Activated CD8-positive, alpha-beta T cell treated with anti-CD3 and anti-CD28 coated beads, Interleukin-2, amount 10 ng/mL, durations not matched to agents 7 days and 5 days (primary cell): Measurements from ENCODE around the gene TMEM47. TPM values are rescaled to one million over a fixed set of nuclear protein-coding genes. Genes with fewer than 3 reads are reported as not detected.

ENCODE experiments used
- ATAC-seq: fragments of 150-1000 bp; cut with Tn5 transposase; one replicate; pipeline ENCODE4 v1.10.0; 2021; ENCODE audit warnings: moderate library complexity
- CTCF ChIA-PET: fragments of 350-600 bp; sonication (Branson Sonifier 250); formaldehyde crosslinking; loops from one replicate; lab custom pipeline; 2021; ENCODE audit warnings: antibody characterized with exemption; lab: Charles Lee
- POLR2A ChIA-PET: fragments of 350-600 bp; sonication (Branson Sonifier 250); formaldehyde crosslinking; loops from one replicate; lab custom pipeline; 2021; ENCODE audit warnings: antibody characterized with exemption; lab: Charles Lee
- DNase-seq: peaks from one replicate; pipeline ENCODE4 v3.0.0-alpha.2; 2020
- H3K27ac Mint-ChIP-seq: one replicate; pipeline ENCODE4 v1.8.0; 2021; ENCODE audit warnings: mild to moderate bottlenecking, mixed read lengths
- H3K27me3 Mint-ChIP-seq: one replicate; pipeline ENCODE4 v1.8.0; 2021; ENCODE audit warnings: low read depth, mixed read lengths
- H3K36me3 Mint-ChIP-seq: one replicate; pipeline ENCODE4 v1.8.0; 2021; ENCODE audit warnings: low read depth, mixed read lengths
- H3K4me1 Mint-ChIP-seq: one replicate; pipeline ENCODE4 v1.8.0; 2021; ENCODE audit warnings: low read depth, mixed read lengths
- H3K4me3 Mint-ChIP-seq: one replicate; pipeline ENCODE4 v1.8.0; 2021; ENCODE audit warnings: mild to moderate bottlenecking, mixed read lengths
- H3K9me3 Mint-ChIP-seq: one replicate; pipeline ENCODE4 v1.8.0; 2022; ENCODE audit warnings: mixed read lengths; ENCODE audit not compliant: insufficient read depth
- total RNA-seq, 2 experiments: library from RNA; stranded (reverse); gene quantifications; one replicate each; pipeline ENCODE4 v1.2.3, GENCODE V29; 2021

Gene TMEM47
- total RNA-seq: not detected

GRCh38 chrX:34656842-34657725 is at the start of gene TMEM47:
TSS of gene TMEM47 (minus strand) at chrX:34657285. CDS start at chrX:34657029, 256 bp downstream.
- Mint-ChIP-seq H3K36me3 (peaks cover 2% of the 10 kb centered on the region), H3K27me3 (peaks cover 15% of the 10 kb centered on the region), H3K4me3 (peak within 1 kb of the TSS; percentile 10), H3K4me1 (peaks cover 7% of the 10 kb centered on the region), H3K9me3 (no peaks in the 10 kb centered on the region), H3K27ac (no peak within 1 kb of the TSS)
- ChIA-PET POLR2A (no interaction called here), CTCF (no interaction called here)
- DNase-seq: no peak
- peak; percentile 58 for ATAC-seq

- no peaks in the 10 kb centered on the region for H3K27me3 Mint-ChIP-seq
- no peak overlapping the region for H3K4me3 Mint-ChIP-seq
- DNase-seq (no peak), ATAC-seq (no peak)
- H3K36me3 Mint-ChIP-seq: no peaks in the 10 kb centered on the region
- POLR2A ChIA-PET: no interaction called here
- peaks cover 12% of the 10 kb centered on the region for H3K9me3 Mint-ChIP-seq
- CTCF ChIA-PET: no interaction called here
- no peaks in the 10 kb centered on the region for H3K4me1 Mint-ChIP-seq
- no peak overlapping the region for H3K27ac Mint-ChIP-seq
Measured at GRCh38 chrX:34687095-34687494, 30.0 kb upstream of the TMEM47 start.

GRCh38 chrX:34659575-34659974 is 2.5 kb upstream of the TMEM47 start:
- H3K36me3 Mint-ChIP-seq: peaks cover 2% of the 10 kb centered on the region
- ChIA-PET CTCF (no interaction called here), POLR2A (no interaction called here)
- peaks cover 15% of the 10 kb centered on the region for H3K27me3 Mint-ChIP-seq
- no peaks in the 10 kb centered on the region for H3K9me3 Mint-ChIP-seq
- peaks cover 7% of the 10 kb centered on the region for H3K4me1 Mint-ChIP-seq
- no peak overlapping the region for H3K27ac Mint-ChIP-seq
- ATAC-seq (no peak), DNase-seq (no peak)
- H3K4me3 Mint-ChIP-seq: no peak overlapping the region

- Mint-ChIP-seq H3K36me3 (peaks cover 2% of the 10 kb centered on the region), H3K4me1 (peaks cover 7% of the 10 kb centered on the region), H3K4me3 (no peak overlapping the region), H3K27me3 (peaks cover 15% of the 10 kb centered on the region), H3K9me3 (no peaks in the 10 kb centered on the region), H3K27ac (no peak overlapping the region)
- CTCF ChIA-PET: no interaction called here
- ATAC-seq (no peak), DNase-seq (no peak)
- POLR2A ChIA-PET: no interaction called here
Measured at GRCh38 chrX:34658326-34658725, 1.2 kb upstream of the TMEM47 start.

- H3K27ac Mint-ChIP-seq: no peak overlapping the region
- CTCF ChIA-PET: no interaction called here
- H3K4me3 Mint-ChIP-seq: no peak overlapping the region
- no peaks in the 10 kb centered on the region for H3K9me3 Mint-ChIP-seq
- H3K36me3 Mint-ChIP-seq: peaks cover 2% of the 10 kb centered on the region
- ATAC-seq (no peak), DNase-seq (no peak)
- POLR2A ChIA-PET: no interaction called here
- H3K27me3 Mint-ChIP-seq: peaks cover 15% of the 10 kb centered on the region
- H3K4me1 Mint-ChIP-seq: peaks cover 7% of the 10 kb centered on the region
Measured at GRCh38 chrX:34657726-34658070, 613 bp upstream of the TMEM47 start.

GRCh38 chrX:34656467-34656841 is 631 bp downstream of the TMEM47 start:
- Mint-ChIP-seq H3K4me1 (peaks cover 7% of the 10 kb centered on the region), H3K27me3 (peaks cover 15% of the 10 kb centered on the region), H3K36me3 (peaks cover 2% of the 10 kb centered on the region), H3K4me3 (no peak overlapping the region), H3K27ac (no peak overlapping the region), H3K9me3 (no peaks in the 10 kb centered on the region)
- POLR2A ChIA-PET: no interaction called here
- CTCF ChIA-PET: no interaction called here
- DNase-seq (no peak), ATAC-seq (no peak)

- DNase-seq: no peak
- Mint-ChIP-seq H3K27ac (no peak overlapping the region), H3K4me3 (peak overlapping the region; percentile 10), H3K27me3 (peaks cover 15% of the 10 kb centered on the region), H3K9me3 (no peaks in the 10 kb centered on the region), H3K4me1 (peaks cover 7% of the 10 kb centered on the region), H3K36me3 (peaks cover 2% of the 10 kb centered on the region)
- CTCF ChIA-PET: no interaction called here
- no peak for ATAC-seq
- POLR2A ChIA-PET: no interaction called here
Measured at GRCh38 chrX:34655501-34656455, 1.3 kb downstream of the TMEM47 start.

DNA sequence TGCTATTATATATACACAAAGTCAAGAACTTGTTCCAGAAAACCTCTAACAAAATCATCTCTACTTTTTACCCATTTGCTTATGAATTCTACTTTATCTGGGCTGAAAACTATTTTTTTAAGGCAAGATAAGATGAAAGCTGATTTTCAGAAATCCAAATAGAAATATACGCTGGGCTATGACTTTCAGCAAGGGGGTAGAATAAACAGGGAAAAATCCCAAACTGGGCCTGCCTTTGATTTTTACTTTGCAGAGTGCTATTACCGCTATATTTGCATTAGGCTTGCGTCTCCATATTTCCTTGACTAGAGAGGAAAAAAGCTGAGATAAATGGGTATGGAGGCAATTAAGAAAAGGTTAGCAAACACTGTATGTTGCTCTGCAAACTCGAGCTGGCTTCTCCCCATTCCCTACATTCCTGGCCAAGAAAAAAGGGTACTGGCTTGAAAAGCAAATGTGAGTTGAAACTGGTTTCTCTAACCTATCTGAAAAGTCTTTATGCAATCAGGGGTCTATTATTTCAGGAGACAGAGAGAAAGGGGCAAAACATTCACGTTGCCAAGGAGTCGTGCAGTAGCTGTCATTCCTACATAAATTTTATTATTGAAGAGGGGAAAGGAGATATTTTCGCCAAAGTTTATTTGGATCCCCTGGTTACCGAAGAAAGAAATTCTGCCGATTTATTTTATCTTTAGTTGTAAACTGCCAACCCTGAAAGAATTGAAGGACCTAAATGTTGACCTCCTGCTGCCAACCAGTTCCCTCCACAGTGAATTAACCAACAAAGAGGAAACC is 2.2 kb downstream of the TMEM47 start:
- Mint-ChIP-seq H3K27ac (no peak overlapping the region), H3K4me1 (peaks cover 7% of the 10 kb centered on the region), H3K27me3 (peaks cover 15% of the 10 kb centered on the region), H3K36me3 (peaks cover 2% of the 10 kb centered on the region), H3K9me3 (no peaks in the 10 kb centered on the region), H3K4me3 (no peak overlapping the region)
- ChIA-PET CTCF (no interaction called here), POLR2A (no interaction called here)
- no peak for ATAC-seq
- DNase-seq: no peak

DNA sequence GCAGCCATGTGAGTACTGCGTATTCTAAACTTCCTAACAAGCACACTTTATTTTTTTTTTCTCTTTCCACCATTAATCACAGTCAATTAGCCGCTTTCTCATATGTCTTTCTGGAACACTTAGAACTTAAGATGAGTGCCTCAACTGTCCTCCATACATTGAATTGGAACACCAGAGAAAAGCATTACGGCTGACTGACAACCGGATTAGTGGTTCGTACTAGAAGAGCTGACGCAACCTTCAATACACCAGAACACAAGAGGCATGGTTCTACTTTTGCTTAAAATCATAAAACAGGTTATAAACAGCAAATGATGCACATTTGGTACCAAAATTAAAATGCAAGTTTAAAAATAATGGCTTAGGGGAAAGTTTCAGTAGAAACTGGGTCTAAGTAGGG is 3.3 kb downstream of the TMEM47 start:
- Mint-ChIP-seq H3K36me3 (peaks cover 2% of the 10 kb centered on the region), H3K27ac (no peak overlapping the region), H3K27me3 (peaks cover 15% of the 10 kb centered on the region), H3K9me3 (no peaks in the 10 kb centered on the region), H3K4me1 (peaks cover 7% of the 10 kb centered on the region), H3K4me3 (no peak overlapping the region)
- POLR2A ChIA-PET: no interaction called here
- no peak for DNase-seq
- CTCF ChIA-PET: no interaction called here
- ATAC-seq: no peak

GRCh38 chrX:34642849-34643248 is 14.2 kb downstream of the TMEM47 start:
- ATAC-seq (no peak), DNase-seq (no peak)
- H3K9me3 Mint-ChIP-seq: no peaks in the 10 kb centered on the region
- CTCF ChIA-PET: no interaction called here
- POLR2A ChIA-PET: no interaction called here
- H3K4me1 Mint-ChIP-seq: no peaks in the 10 kb centered on the region
- no peaks in the 10 kb centered on the region for H3K36me3 Mint-ChIP-seq
- no peak overlapping the region for H3K4me3 Mint-ChIP-seq
- no peaks in the 10 kb centered on the region for H3K27me3 Mint-ChIP-seq
- H3K27ac Mint-ChIP-seq: no peak overlapping the region

- H3K27ac Mint-ChIP-seq: no peak overlapping the region
- no peaks in the 10 kb centered on the region for H3K4me1 Mint-ChIP-seq
- DNase-seq: no peak
- ChIA-PET CTCF (no interaction called here), POLR2A (no interaction called here)
- H3K36me3 Mint-ChIP-seq: no peaks in the 10 kb centered on the region
- no peaks in the 10 kb centered on the region for H3K27me3 Mint-ChIP-seq
- no peak for ATAC-seq
- no peak overlapping the region for H3K4me3 Mint-ChIP-seq
- no peaks in the 10 kb centered on the region for H3K9me3 Mint-ChIP-seq
Measured at GRCh38 chrX:34638116-34638515, 19.0 kb downstream of the TMEM47 start.
